ENCODE data around the gene GNAI1.

The GNAI1 gene

DNA sequence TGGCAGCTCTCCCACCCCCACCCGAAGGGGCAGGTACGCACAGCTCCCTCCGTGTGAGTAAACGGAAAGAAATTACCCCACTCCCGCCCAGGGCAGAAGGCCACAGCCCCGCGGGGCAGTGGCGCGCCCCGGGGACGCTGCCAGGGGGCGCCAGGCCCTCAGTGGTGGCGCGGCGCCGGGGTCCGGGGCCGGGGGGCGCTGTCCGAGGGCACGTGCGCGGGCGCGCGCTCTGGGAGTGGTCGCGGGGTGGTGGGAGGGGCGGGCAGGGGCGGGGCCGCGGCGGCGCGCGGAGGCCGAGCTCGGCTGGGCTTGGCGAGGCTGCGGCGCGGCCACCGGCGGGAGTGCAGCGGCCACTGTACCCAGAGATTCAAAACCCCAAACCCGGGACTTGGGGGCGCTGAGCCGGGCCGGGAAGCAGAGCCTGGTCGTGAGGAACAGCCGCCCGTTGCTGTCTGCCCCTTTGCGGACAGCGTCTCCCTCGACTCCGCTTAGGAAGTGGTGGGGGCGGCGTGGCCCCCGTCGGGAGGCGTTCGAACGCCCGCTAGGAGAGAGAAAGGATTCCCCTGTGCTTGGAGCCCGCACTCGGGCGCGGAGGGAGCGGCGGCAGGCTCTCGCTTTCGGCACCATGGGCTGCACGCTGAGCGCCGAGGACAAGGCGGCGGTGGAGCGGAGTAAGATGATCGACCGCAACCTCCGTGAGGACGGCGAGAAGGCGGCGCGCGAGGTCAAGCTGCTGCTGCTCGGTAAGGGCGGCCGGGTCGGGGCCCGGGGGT lies at the start of gene GNAI1:
GNAI1 (plus strand) TSS at position 296 of the 773 bp plus-strand sequence; CDS start at position 626, 330 bp downstream.
- DNase-seq (ENCODE audit: low read depth in 2 of 2) = peak in 1 of 2 experiments; percentile 45

DNA sequence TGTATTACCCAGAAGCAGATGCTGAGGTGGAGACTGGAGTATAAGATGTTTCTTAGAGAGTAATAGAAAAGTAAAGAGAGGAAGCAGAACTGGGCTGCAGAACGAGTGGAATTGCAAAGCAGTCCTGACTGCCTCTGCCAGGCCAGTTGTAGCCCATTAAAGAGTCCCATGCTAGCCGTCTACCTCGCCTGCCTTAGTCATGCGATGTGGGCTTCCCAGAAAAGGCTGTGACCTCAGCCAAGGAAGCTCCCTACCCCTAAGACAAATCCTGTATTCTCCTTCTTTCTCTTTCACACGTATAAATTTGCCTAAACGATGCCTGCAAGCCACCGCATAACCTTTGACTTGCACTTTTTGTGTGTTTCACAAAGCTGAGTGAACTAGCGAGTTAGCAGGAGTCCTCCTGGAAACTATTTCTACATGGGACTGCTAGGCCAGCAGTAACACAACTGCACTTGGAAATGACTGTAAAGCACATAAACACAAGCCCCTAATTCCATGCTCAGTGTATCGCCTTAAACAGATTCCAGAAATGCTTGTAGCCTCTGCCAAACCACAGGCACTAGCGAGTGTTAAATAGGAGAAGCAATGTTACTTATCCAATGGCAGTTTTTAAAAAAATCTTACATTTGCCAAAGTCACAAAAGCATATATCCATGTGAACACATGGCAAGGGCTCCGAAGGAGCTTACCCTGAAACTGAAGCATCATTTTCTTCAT lies 47.4 kb upstream of the GNAI1 start:
- DNase-seq (ENCODE audit: low read depth in 2 of 2) = peak; percentile 82

DNA sequence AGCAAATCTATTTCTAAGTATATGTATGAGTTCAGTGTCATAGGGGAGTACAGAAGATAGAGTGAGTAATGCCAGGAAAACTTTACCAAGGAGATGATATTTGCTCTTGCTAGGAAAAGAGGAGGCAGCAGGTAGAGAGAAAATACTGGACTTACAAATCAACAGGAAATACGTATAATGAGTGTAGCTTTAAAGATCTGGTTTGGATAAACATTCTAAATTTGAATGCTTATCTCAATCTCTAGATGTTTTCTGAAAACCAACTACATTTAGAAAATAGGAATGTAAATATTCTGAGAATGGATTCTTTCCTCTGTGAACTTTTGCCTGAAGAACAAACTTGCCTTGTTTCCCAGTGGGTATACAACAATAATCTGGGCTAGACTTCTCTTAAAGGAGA lies 46.9 kb upstream of the GNAI1 start:
- DNase-seq (ENCODE audit: low read depth in 2 of 2) = no peak

DNA sequence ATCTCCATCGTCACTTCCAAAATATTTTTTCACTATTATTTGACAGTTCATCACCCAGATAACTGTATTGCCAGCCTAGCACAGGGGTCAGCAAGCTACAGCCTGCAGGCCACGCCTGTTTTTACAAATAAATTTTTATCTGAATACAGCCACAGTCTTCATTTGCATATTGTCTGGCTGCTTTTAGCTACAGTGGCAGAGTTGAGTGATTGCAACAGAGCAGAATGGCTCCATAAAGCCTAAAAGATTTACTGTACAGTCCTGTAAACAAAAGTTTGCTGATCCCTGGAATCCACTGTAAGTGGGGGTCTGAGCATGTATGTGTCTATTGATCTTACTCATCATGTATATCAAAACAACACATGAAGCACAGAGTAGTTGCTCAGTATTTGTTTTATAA lies 45.9 kb upstream of the GNAI1 start:
- no peak for DNase-seq (ENCODE audit: low read depth in 2 of 2)

DNA sequence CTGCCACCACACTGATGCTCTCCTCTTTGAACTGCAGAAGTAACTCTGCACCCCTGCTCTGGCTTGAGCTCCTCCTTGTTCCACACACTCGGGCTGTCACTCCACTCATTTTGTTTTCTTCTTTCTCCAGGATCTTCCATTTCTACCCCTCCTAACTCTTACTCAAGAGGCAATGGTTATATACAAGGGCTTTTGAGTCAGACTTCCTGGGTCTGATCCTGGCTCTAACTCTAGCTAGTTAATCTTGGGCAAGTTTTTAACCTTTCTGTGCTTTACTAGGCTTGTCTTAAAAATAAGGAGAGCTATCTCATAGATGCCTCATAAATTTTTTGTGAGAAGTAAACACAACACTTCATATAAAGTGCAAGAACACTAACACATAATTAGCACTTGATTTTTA lies 45.3 kb upstream of the GNAI1 start:
- DNase-seq (ENCODE audit: low read depth in 2 of 2) = no peak

DNA sequence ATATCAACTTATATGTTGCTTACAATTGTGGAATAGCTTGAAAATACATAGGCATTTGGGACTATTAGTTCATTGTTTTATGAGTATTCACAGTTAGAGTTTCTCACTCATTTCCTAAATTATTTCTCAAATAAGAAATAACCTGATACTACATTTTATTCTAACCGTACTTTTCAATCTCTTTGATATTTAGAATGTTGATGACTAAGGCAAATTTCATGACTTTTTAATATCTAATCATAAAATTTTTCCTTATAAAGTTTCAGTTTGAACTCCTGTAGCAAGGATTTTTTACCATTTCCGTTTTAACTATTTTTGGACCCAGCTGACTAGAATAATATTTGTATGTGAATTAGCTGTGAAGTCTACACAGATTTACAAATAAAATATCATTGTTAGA lies 41.3 kb upstream of the GNAI1 start:
- DNase-seq (ENCODE audit: low read depth in 2 of 2) = no peak

DNA sequence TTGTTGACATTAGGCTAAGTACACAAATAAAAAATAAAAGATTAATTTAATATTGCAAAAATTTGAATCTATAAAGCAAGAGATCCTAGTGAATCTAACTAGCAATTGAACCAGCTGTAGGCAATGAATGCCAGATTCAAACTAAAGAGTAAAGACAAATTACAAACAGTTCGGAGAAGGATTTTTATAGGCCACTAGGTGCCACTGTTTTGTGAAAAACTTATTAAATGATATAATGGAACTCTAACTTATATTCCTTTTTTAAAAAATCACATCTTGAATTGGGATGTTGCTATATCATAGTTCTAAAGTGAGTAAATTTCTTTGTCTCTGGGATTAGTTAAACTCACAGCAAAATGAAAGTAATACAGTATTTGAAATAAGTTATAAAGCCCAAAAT lies 39.1 kb upstream of the GNAI1 start:
- no peak for DNase-seq (ENCODE audit: low read depth in 2 of 2)

DNA sequence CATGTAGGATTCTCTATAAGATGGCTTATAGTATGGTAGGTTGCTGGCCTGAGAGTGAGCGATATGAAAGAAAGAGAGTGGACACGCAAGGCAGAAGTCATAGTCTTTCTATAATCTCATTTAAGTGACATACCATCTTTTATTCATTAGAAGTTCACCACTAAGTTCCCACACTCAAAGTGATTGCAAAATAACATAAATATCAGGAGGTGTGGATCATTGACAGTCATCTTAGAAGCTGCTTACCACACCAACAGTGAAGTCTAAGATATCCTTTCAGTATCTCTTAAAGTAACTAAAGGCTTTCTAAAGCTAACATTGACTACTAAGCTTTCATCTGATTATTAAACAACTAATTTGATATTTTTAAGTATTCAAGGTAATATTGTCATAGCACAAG lies 36.9 kb upstream of the GNAI1 start:
- no peak for DNase-seq (ENCODE audit: low read depth in 2 of 2)

DNA sequence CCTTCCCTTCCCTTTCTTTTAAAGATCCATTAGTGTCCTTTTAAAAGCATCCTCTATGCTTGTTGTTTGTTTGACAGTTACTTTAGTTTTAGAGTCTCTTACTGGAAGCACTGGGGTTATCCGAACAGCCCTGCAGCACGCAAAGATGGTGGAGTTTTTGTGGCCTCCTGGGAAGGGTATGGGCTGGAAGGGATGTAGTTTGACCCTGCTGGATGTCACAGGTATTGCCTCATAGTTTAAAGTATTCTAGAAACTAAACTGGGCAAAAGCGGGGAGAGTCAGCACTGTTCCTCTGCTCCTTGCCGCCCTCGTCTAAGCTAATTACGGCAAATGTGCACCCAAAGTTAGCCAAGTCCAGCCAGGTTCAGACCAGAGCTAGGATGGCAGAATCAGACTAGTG lies 35.8 kb upstream of the GNAI1 start:
- DNase-seq (ENCODE audit: low read depth in 2 of 2) = no peak

DNA sequence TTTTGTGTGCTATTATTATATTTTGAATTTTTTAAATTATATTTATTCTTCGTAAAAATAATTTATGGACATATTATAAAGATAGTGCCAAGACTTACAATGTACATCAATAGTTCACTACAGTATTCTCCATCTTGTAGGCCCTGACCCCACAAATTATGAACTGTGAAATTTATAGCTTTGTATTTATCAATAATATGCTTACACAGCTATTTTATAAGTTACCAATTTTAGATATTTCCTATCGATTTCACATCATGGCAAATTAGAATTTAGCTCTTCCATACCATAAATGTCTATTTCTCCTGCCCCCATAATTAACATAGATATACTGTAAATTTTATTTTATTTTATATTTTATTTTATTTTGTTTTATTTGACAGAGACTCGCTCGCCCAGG lies 34.4 kb upstream of the GNAI1 start:
- DNase-seq (ENCODE audit: low read depth in 2 of 2) = no peak

DNA sequence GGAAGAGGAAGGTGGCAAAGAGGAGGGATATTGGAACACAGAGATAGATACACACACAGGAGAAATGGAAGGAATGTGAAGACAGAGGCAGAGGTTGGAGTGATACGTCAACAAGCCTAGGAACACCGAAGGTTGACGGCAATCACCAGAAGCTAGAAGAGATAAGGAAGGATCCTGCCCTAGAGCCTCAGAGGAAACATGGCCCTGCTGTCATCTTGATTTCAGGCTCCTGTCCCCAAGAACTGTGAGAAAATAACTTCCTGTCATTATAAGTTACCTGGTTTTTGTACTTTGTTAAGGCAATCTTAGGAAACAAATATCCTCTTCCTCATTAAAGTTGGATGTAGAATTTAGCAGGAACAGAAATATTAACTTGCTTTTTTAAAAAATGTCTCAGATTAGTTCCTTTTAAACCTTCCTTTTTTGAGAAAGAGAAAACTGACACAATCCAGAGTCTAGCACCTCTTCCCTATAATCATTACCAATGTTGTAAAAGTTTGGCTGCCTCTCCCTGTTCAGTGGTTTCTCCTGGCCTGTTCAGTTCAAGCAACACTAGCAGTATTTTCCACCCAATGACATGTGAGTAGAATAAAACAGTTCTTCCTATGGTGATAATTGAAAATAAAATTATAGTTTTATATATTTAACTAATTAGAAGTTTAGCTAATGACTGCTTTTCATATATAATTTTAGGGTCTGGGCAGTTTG lies 28.8 kb upstream of the GNAI1 start:
- no peak for DNase-seq (ENCODE audit: low read depth in 2 of 2)

DNA sequence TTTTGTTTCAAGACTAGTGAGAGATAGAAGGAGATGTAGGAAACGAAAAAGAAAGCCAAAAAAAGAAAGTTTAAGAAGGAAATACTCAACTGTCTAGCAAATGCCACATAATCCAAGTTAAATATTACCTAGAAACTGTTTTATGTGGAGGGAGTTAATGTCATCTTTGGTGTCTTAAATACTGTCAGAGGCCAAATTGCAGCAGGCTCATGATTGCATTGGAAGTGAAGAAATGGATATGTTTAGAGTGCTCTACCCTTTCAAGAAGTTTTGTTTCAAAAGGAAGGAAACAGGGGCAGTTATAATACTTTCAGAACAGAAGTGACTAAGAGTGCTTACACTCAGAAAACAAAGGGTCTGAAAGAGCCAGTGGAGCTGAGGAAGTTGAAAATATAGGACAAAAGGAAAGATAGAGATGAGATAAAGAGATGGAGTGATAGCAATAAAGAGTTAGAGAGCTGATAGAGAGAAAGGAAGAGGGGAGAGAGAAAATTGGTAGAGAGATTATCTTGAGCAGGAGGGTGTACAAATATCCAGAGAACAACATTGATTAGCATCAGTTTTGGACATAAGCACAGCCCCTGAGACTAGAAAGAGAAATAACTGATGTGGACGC lies 28.0 kb upstream of the GNAI1 start:
- DNase-seq (ENCODE audit: low read depth in 2 of 2) = no peak

DNA sequence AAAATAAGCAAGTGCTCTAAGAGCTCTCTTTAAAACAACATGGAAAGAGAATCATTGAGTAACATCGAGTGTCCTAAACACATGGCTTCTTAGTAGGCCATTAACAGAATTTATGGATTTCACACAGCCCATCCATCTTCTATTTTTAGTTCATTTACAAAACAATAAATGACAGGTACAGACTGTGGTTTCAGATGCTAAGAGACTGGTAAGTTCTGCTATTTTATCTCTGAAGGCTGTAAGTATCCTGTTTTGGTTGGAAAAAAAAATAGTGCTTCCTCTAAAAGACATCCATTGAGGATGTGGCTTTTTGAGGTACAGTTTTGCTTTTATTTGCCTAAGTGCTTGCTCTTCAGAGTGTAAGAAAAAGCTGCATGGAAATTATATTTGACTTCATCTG lies 27.4 kb upstream of the GNAI1 start:
- no peak for DNase-seq (ENCODE audit: low read depth in 2 of 2)

DNA sequence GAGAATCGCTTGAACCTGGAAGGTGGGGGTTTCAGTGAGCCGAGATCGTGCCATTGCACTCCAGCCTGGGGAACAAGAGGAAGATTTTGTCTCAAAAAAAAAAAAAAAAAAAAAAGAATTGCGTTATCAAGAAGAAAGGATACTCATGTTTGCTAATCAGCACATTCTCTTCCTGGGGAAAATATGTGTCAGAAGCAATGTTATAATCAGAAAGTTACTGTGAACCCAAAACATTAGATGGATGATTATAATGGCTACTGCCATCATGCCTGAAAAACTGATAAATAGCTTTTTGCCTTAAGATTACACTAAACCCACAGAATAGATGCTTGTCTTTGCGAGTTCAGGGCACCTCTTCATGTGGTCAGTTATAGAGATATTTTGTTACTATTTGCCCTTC lies 24.3 kb upstream of the GNAI1 start:
- DNase-seq (ENCODE audit: low read depth in 2 of 2) = no peak

DNA sequence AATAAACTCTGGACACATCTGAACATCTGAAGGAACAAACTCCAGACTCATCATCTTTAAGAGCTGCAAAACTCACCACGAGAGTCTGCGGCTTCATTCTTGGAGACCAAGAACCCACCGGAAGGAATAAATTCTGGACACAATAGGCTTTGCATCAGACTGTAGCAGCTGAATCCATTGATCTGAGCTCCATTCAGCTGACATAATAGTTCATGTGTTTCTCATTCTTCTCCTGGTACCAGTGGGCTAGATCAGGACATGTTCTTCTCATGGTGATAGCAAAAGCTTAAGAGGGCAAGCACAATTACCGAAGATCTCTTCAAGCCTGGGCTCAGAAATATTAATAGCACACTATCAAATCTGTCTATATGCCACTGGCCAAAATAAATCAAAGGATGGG lies 20.5 kb upstream of the GNAI1 start:
- DNase-seq (ENCODE audit: low read depth in 2 of 2) = no peak

DNA sequence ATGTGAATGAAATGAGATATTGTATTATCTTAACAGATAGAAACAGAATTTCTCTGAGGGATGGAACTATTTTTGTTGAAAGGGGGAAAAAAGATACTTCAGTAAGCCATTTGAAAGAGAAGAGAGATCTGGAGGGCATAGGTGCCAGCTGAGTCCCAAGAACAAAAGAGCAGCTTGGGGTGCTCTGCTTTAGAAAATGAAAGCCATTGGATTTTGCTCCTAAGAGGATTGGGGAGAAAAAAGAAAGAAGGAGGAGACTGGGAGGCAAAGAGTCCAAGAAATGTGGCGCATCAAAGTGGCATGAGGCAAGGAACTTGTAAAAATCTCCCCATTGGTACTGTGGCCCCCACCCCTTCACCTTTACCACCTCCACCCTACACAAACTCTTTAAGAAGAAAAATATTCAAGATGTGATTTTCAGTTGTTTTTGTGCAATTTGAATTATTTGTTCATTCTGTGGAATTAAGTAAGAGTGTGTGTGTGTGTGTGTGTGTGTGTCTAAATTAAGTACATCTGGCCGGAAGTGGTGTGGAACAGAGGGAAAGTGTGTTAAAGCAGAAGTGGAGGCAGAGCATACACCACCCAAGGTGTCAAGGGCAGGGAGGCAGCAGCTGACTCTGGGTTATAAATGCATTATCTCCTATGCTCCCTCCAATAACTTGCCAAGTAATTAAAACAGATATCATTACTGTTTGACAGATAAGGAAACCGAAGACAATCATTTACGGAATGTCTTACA lies 9.9 kb upstream of the GNAI1 start:
- no peak for DNase-seq (ENCODE audit: low read depth in 2 of 2)

DNA sequence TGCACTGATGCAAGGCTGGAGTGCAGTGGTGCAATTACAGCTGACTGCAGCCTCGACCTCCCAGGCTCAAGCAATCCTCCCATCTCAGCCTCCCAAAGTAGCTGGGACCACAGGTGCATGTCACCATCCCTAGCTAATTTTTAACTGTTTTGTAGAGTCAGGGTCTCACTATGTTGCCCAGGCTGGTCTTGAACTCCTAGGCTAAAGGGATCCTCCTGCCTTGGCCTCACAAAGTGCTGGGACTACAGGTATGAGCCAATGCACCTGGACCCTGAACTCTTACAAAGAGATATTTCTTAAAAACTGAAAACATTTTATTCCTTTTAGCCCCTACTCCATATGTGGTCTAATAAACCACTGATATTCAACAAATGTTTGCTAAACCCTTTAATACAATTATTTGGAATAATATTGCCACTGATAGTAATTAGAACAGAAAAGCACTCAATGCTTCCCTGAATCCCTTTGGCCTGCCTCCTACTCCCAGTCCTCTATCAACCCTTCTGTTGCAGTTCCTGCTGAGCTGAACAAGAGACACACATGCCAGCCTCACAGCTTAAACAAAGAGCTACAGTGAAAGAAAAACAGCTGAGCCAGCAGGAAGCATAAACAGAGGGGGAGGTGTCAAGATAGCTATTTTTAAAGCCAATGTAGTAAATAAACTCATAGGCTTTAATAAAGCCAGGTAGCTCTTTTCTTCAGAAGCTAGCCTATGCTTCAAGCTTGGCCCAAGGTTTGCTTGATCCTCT lies 7.0 kb upstream of the GNAI1 start:
- DNase-seq (ENCODE audit: low read depth in 2 of 2) = no peak

DNA sequence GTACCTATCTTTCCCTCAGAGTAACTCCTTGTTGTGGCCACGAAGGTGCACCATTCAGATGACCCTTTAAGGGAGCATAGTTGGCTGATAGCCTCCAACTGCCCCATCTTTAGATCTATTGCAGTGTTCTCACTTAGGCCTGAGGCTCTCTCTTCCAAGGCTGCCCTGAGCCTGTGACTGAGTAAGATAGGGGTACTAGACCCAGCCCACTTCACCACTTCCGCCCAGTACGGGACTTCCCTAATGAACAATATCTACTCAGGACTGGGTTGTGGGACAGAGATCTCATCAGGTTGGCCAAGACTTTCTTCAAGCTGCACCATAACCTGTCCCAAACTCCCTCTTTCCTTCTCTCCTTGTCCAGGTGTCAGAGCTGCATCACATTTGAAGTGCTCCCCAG lies 5.7 kb upstream of the GNAI1 start:
- DNase-seq (ENCODE audit: low read depth in 2 of 2) = no peak

DNA sequence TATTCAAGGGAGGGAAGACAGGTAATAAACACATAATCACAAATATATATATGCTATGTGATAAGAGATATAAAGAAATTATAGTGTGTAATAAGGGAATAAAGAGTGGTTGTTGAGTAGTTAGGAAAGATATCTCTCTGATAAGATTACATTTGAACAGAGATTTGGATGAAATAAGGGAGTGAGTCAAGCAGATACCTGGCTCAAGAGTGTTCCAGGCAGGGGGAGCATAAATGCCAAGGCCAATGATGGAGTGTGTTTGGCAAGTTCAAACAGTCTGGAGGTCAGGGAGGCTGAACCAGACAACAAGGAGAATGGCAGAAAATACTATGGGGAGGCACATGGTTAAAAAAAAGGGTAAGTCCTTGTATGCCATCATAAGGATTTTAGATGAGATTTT lies 4.8 kb upstream of the GNAI1 start:
- no peak for DNase-seq (ENCODE audit: low read depth in 2 of 2)

DNA sequence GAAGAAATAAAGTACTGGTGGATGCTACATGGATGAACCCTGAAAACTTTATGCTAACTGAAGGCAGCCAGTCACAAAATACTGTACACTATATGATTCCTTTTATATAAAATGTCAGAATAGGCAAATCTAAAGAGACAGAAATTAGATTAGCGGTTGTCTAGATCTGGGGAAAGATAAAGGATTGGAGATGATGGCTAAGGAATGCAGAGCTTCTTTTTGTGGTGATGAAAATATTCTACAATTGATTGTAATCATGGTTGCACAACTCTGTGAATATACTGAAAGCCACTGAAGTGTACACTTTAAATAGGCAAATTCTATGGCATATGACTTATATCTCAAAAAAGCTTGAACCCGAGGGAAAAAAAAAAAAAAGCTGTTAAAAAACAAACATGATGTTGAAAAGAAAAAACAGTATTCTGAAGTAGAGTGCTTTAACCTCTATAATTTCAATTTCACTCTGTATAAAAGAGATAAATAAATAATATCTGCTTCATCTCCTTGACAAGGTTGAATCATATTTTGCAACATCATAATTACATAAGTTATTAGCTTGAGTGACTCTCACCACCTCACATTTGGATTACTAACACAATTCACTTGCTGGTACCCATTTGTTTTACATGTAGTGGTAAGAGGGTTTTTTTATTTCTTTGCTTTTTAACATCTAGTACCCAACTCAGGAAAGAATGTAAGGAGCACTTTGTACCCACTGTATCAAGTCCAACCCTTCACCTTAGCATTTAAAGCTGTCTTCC lies 2.8 kb upstream of the GNAI1 start:
- DNase-seq (ENCODE audit: low read depth in 2 of 2) = peak in 1 of 2 experiments; percentile 42
